Articular chondrocyte of knee joint (primary cell): ENCODE measurements around the gene EBNA1BP2. TPM values are rescaled to one million over a fixed set of nuclear protein-coding genes. Genes with fewer than 3 reads are reported as not detected.

ENCODE experiments used
- small RNA-seq: library from RNA; depleted of rRNA; stranded (forward); fragments of <200 nt; gene quantifications from one replicate; pipeline ENCODE3, GENCODE V24; 2012
- total RNA-seq: library from RNA; depleted of rRNA; stranded (reverse); fragments of >200 nt; gene quantifications from 2 replicates; pipeline ENCODE4 v1.2.3, GENCODE V29; 2012

EBNA1BP2 gene, protein sequence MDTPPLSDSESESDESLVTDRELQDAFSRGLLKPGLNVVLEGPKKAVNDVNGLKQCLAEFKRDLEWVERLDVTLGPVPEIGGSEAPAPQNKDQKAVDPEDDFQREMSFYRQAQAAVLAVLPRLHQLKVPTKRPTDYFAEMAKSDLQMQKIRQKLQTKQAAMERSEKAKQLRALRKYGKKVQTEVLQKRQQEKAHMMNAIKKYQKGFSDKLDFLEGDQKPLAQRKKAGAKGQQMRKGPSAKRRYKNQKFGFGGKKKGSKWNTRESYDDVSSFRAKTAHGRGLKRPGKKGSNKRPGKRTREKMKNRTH
- total RNA-seq, result 54.4 and 57.5 TPM in 2 replicates

DNA sequence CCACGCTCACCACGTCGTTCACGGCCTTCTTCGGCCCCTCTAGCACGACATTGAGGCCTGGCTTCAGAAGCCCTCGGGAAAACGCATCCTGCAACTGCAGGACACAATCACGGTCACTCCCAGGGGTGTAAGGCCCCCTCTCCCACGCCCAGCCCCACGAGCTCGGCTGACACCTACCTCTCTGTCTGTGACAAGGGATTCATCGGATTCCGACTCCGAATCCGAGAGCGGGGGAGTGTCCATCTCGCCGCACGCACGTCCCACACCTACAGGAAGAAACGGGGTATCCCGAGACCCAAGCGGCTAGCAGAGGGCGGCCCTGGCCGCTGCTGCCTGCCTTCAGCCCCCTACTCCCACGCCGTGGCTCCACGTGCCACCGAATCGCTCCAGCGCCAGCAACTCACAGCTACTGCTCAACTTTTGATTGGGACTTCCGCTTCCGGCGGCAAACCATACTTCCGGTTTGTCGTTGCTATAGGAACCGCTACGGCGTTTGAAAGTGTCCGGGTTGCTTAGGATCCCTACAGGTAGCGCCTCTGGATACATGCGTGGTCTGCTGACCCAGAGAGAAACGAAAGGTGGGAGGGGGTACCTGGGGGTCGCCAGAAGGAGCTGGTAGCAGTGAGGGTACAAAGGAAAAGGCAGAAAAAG, at the start of gene EBNA1BP2, which contains the start of gene CFAP57:
TSS of gene EBNA1BP2 (minus strand) at position 415 of the 651 bp plus-strand sequence. CDS start at position 243, 172 bp downstream.
TSS of gene CFAP57 (plus strand) at position 455 of the 651 bp plus-strand sequence. CDS start 424 bp downstream, outside the sequence.

Small RNAs within 50 kb of the gene (small RNA-seq; reads per million reads assigned to genes)
- gene RNA5SP46, result not detected

Other genes with a start within 250 kb of the EBNA1BP2 start
- gene SLC2A1, start 213.4 kb downstream of the EBNA1BP2 start, total RNA-seq, result 68.5 and 86.8 TPM in 2 replicates
- gene CFAP57, start within 50 bp of the EBNA1BP2 start, total RNA-seq, result 0.13 and 0.65 TPM in 2 replicates
- gene TMEM125, start 97.7 kb upstream of the EBNA1BP2 start, total RNA-seq, result not detected in 2 replicates
- gene C1orf210, start 113.3 kb upstream of the EBNA1BP2 start, total RNA-seq, result not detected in 2 replicates
- gene TIE1, start 128.7 kb upstream of the EBNA1BP2 start, total RNA-seq, result 1.3 and 1.6 TPM in 2 replicates
- gene MPL, start 165.5 kb upstream of the EBNA1BP2 start, total RNA-seq, result not detected in 2 replicates
- gene CDC20, start 186.7 kb upstream of the EBNA1BP2 start, total RNA-seq, result 26.4 and 30.5 TPM in 2 replicates
- gene ELOVL1, start 195.7 kb upstream of the EBNA1BP2 start, total RNA-seq, result 56.6 and 62.3 TPM in 2 replicates
- 47.9 and 48.6 TPM in 2 replicates for gene MED8, start 217.5 kb upstream of the EBNA1BP2 start, total RNA-seq
- 33.2 and 43.4 TPM in 2 replicates for gene SZT2, start 217.6 kb upstream of the EBNA1BP2 start, total RNA-seq